Astrocyte of the cerebellum (primary cell): ENCODE results near the gene GUK1.

Experiments used
- DNase-seq: peaks from one replicate; pipeline ENCODE4 v3.0.0-alpha.2; 2011; ENCODE audit warnings: low read depth
- H3K4me3 ChIP-seq: 2 replicates; pipeline ENCODE4 v1.5.1; 2011; ENCODE audit warnings: mild to moderate bottlenecking, low read depth, low read length, moderate library complexity
- CTCF ChIP-seq: IDR thresholded peaks from 2 replicates; pipeline ENCODE4 v1.5.1; 2012; ENCODE audit warnings: low read length, low read depth, moderate library complexity, mild to moderate bottlenecking; ENCODE audit errors: missing control alignments
- in situ Hi-C: cut with HindIII; loops from 2 replicates; pipeline ENCODE4 v1.10.0; 2017; ENCODE audit warnings: low sequenced_read_pairs

Gene GUK1

GRCh38 chr1:228154021-228154669, 14.1 kb downstream of the GUK1 start:
- no peak for DNase-seq
- TF ChIP-seq CTCF = no peak
- no peak overlapping the region for H3K4me3 ChIP-seq
- in situ Hi-C loops = no loop called here

GRCh38 chr1:228154670-228155571, 14.8 kb downstream of the GUK1 start:
- in situ Hi-C loops = no loop called here
- no peak for DNase-seq
- TF ChIP-seq CTCF = no peak
- no peak overlapping the region for H3K4me3 ChIP-seq

GRCh38 chr1:228155596-228156514, 15.8 kb downstream of the GUK1 start:
- H3K4me3 ChIP-seq = no peak overlapping the region
- no peak for TF ChIP-seq CTCF
- DNase-seq = no peak
- in situ Hi-C loops = no loop called here

GRCh38 chr1:228156515-228156881, 16.4 kb downstream of the GUK1 start:
- no peak for DNase-seq

GRCh38 chr1:228156941-228157728, 17.1 kb downstream of the GUK1 start:
- in situ Hi-C loops = no loop called here
- TF ChIP-seq CTCF = no peak
- no peak for DNase-seq
- H3K4me3 ChIP-seq = no peak overlapping the region

More at GRCh38 chr1:228156515-228156881, 16.4 kb downstream of the GUK1 start:
- no peak overlapping the region for H3K4me3 ChIP-seq
- in situ Hi-C loops = no loop called here
- TF ChIP-seq CTCF = no peak
